ENCODE measurements around the gene INCA1. TPM values are rescaled to one million over a fixed set of nuclear protein-coding genes. Genes with fewer than 3 reads are reported as not detected.

INCA1 gene
- polyA plus RNA-seq, 3 donors, result 0.38 to 0.52 (median 0.44) TPM

DNA sequence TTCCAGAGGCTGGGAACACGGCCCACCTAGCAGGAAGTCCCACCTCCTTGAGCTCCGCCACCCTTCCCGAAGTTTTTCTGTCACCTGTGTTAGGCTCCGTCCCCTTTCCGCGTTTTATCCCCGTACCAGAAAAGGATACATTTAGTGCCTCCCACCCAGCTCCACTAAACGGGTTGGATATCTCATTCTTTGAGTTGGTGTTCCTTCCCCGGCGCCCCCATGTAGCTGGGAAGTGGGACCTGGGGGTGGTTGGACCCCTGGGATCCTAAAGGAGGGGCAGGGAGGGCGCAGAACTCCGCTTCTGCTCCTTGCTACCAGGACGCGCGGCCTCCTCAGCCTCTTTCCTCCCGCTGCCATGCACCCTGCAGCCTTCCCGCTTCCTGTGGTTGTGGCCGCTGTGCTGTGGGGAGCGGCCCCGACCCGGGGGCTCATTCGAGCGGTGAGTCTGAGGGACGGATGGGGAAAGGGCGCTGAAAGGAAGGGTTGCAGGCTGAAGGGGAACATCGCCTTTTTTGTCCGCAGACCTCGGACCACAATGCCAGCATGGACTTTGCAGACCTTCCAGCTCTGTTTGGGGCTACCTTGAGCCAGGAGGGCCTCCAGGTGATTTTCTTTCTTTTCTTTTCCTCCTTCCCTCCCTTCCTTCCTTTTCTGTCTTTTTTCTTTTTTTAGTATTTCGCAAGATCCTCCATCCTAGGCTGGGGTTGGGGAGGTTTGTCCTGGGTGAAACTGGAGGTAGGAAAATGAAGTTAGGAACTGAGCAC, 56.6 kb downstream of the INCA1 start:
- Histone ChIP-seq H3K4me1 (ENCODE audit: control insufficient read depth in 1 of 2, insufficient read depth in 2 of 2, low read length in 2 of 2) (peaks cover 62 to 69% of the 10 kb centered on the region in 2 donors), H2AFZ (ENCODE audit: insufficient read depth, low read depth, low read length, poor library complexity, severe bottlenecking) (peak overlapping the region; percentile 90), H3K79me2 (ENCODE audit: insufficient read depth, low read length) (peaks cover 79% of the 10 kb centered on the region), H3K27ac (ENCODE audit: low read depth in 1 of 2, low read length in 2 of 2) (peak overlapping the region; percentile 94), H3K4me3 (replicated peaks in 1 of 3; ENCODE audit: low read depth in 2 of 3, low read length in 3 of 3) (peak overlapping the region; percentile 76 to 94 (median 78)), H3K9me3 (replicated peaks in 1 of 2; ENCODE audit: control insufficient read depth in 1 of 2, insufficient read depth in 1 of 2, low read length in 2 of 2) (no peaks in the 10 kb centered on the region), H4K20me1 (ENCODE audit: insufficient read depth, low read length) (peaks cover 68% of the 10 kb centered on the region), H3K4me2 (replicated peaks; ENCODE audit: extremely low read depth, low read length, poor library complexity, severe bottlenecking) (peak overlapping the region; percentile 89), H3K27me3 (ENCODE audit: control insufficient read depth in 2 of 2, insufficient read depth in 2 of 2, low read length in 2 of 2) (no peaks in the 10 kb centered on the region), H3K36me3 (replicated peaks in 1 of 2; ENCODE audit: control insufficient read depth in 1 of 2, insufficient read depth in 2 of 2, low read length in 2 of 2) (peaks cover 41 to 56% of the 10 kb centered on the region in 2 donors), H3K9ac (ENCODE audit: insufficient read depth, low read length, poor library complexity, severe bottlenecking) (peak overlapping the region; percentile 89)
- Mint-ChIP-seq H3K9me3 (no peaks in the 10 kb centered on the region), H3K4me3 (peak overlapping the region; percentile 90 to 96), H3K27me3 (ENCODE audit: low read depth in 3 of 3) (peaks cover 0 to 4% (median 0%) of the 10 kb centered on the region in 3 donors), H3K4me1 (peaks cover 69% of the 10 kb centered on the region), H3K27ac (peak overlapping the region; percentile 95 to 98 (median 97)), H3K36me3 (peaks cover 60 to 66% of the 10 kb centered on the region in 2 donors)
- TF ChIP-seq, protein P1, sequence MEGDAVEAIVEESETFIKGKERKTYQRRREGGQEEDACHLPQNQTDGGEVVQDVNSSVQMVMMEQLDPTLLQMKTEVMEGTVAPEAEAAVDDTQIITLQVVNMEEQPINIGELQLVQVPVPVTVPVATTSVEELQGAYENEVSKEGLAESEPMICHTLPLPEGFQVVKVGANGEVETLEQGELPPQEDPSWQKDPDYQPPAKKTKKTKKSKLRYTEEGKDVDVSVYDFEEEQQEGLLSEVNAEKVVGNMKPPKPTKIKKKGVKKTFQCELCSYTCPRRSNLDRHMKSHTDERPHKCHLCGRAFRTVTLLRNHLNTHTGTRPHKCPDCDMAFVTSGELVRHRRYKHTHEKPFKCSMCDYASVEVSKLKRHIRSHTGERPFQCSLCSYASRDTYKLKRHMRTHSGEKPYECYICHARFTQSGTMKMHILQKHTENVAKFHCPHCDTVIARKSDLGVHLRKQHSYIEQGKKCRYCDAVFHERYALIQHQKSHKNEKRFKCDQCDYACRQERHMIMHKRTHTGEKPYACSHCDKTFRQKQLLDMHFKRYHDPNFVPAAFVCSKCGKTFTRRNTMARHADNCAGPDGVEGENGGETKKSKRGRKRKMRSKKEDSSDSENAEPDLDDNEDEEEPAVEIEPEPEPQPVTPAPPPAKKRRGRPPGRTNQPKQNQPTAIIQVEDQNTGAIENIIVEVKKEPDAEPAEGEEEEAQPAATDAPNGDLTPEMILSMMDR (IDR thresholded peaks at IDR 0.05), result no peak
- no peak for DNase-seq
- intact Hi-C loops (cut with micrococcal nuclease), result loop anchor here in 1 of 2 donors (2.0 kb wide), 1 partner anchor 26 kb away; the partner anchor contains the start of gene SPAG7
- WGBS (ENCODE audit: insufficient coverage), result under 1% methylated on average over 22 of the region's 29 CpGs

DNA sequence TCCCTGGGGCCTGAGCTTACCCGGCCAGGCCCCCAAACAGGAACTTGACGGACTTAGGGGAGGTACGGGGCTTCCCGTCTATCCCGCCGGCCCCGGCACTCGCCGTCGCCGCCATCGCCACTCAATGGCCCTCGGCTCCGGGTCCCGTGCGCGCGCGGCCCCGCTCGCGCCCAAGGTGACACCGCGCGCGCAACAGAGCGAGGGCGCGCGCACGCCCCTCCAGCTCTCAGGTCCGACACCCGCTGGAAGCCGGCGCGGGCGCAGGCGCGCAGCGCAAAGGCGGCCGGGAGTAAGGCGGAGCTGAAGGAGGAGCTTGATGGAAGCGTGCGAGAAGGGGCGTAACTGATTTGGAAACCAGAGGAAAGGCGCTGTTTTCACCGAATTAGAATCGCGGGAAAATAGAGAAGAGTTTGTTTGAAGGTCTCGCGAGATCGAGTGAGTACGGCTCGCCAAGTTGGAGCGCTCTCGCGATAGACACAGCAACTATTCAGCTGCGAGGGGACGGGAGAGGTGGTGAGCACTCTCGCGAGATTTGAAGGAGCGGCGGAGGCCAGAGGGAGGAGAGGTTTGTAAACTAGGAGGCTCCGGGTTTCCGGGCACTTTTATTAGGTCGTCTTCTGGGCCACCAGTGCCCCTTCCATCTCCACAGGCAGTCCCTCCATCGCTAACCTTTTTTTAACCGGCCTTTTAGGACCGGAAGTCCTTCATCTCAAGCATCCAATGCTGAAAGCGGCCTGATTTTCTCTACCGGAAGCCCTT, 57.3 kb downstream of the INCA1 start, which contains the start of the genes RNF167 and SLC25A11:
Gene RNF167 (plus strand): TSS at position 473 of the 759 bp plus-strand sequence. CDS start 642 bp downstream, outside the sequence.
Gene SLC25A11 (minus strand): TSS at position 251 of the 759 bp plus-strand sequence. CDS start 136 bp downstream, at position 115.
- Histone ChIP-seq H3K4me2 (replicated peaks; ENCODE audit: extremely low read depth, low read length, poor library complexity, severe bottlenecking) (peak within 1 kb of the TSS; percentile 89), H3K4me1 (ENCODE audit: control insufficient read depth in 1 of 2, insufficient read depth in 2 of 2, low read length in 2 of 2) (peaks cover 55 to 61% of the 10 kb centered on the region in 2 donors), H3K79me2 (ENCODE audit: insufficient read depth, low read length) (peaks cover 71% of the 10 kb centered on the region), H3K27me3 (ENCODE audit: control insufficient read depth in 2 of 2, insufficient read depth in 2 of 2, low read length in 2 of 2) (no peaks in the 10 kb centered on the region), H3K27ac (ENCODE audit: low read depth in 1 of 2, low read length in 2 of 2) (peak within 1 kb of the TSS; percentile 94), H3K9ac (ENCODE audit: insufficient read depth, low read length, poor library complexity, severe bottlenecking) (peak within 1 kb of the TSS; percentile 89), H3K9me3 (replicated peaks in 1 of 2; ENCODE audit: control insufficient read depth in 1 of 2, insufficient read depth in 1 of 2, low read length in 2 of 2) (no peaks in the 10 kb centered on the region), H3K4me3 (replicated peaks in 1 of 3; ENCODE audit: low read depth in 2 of 3, low read length in 3 of 3) (peak within 1 kb of the TSS; percentile 76 to 94 (median 78)), H4K20me1 (ENCODE audit: insufficient read depth, low read length) (peaks cover 60% of the 10 kb centered on the region), H2AFZ (ENCODE audit: insufficient read depth, low read depth, low read length, poor library complexity, severe bottlenecking) (peak within 1 kb of the TSS; percentile 90), H3K36me3 (replicated peaks in 1 of 2; ENCODE audit: control insufficient read depth in 1 of 2, insufficient read depth in 2 of 2, low read length in 2 of 2) (peaks cover 36 to 51% of the 10 kb centered on the region in 2 donors)
- intact Hi-C loops (cut with micrococcal nuclease), result loop anchor here (2.0 to 5.0 kb wide), 2 partner anchors 27 to 37 kb away; partner anchors contain the start of gene SPAG7 (in 1 of the 2)
- DNase-seq, result peak; percentile 99 to 100 (median 99)
- H3K36me3 Mint-ChIP-seq, result peaks cover 55 to 59% of the 10 kb centered on the region in 2 donors
- peaks cover 0 to 4% (median 0%) of the 10 kb centered on the region in 3 donors for H3K27me3 Mint-ChIP-seq (ENCODE audit: low read depth in 3 of 3)
- H3K4me3 Mint-ChIP-seq, result peak within 1 kb of the TSS; percentile 90 to 96
- WGBS (ENCODE audit: insufficient coverage), result under 1% methylated on average over 69 of the region's 72 CpGs
- H3K4me1 Mint-ChIP-seq, result peaks cover 62% of the 10 kb centered on the region
- H3K27ac Mint-ChIP-seq, result peak within 1 kb of the TSS; percentile 95 to 98 (median 97)
- TF ChIP-seq, protein P1 (IDR thresholded peaks at IDR 0.05), result no peak
- no peaks in the 10 kb centered on the region for H3K9me3 Mint-ChIP-seq

Data from CD14-positive monocyte (primary cell).